Coronary artery (tissue), 2 donors: ENCODE results near the gene ASH1L.

ENCODE experiments used
- DNase-seq: peaks from one replicate; pipeline ENCODE4 v3.0.0-alpha.2; 2017; ENCODE audit warnings: low spot score
- H3K27ac ChIP-seq, 2 donors: fragments of 200-600 bp; sonication (generic); one replicate each; pipeline ENCODE4 v1.5.1; 2016 to 2019
- H3K4me3 ChIP-seq: fragments of 200-600 bp; sonication (generic); 2 replicates; pipeline ENCODE4 v1.5.1; 2016; ENCODE audit warnings: mild to moderate bottlenecking, moderate library complexity
- TF ChIP-seq, protein P1 (sequence below): fragments of 200-600 bp; sonication (generic); IDR thresholded peaks from one replicate; pipeline ENCODE4 v1.5.1; 2019; ENCODE audit warnings: antibody characterized with exemption

ASH1L gene

GRCh38 chr1:155479205-155479604 lies 83.4 kb downstream of the ASH1L start:
- Histone ChIP-seq H3K27ac (no peak overlapping the region), H3K4me3 (no peak overlapping the region)
- no peak for DNase-seq
- TF ChIP-seq, protein P1, sequence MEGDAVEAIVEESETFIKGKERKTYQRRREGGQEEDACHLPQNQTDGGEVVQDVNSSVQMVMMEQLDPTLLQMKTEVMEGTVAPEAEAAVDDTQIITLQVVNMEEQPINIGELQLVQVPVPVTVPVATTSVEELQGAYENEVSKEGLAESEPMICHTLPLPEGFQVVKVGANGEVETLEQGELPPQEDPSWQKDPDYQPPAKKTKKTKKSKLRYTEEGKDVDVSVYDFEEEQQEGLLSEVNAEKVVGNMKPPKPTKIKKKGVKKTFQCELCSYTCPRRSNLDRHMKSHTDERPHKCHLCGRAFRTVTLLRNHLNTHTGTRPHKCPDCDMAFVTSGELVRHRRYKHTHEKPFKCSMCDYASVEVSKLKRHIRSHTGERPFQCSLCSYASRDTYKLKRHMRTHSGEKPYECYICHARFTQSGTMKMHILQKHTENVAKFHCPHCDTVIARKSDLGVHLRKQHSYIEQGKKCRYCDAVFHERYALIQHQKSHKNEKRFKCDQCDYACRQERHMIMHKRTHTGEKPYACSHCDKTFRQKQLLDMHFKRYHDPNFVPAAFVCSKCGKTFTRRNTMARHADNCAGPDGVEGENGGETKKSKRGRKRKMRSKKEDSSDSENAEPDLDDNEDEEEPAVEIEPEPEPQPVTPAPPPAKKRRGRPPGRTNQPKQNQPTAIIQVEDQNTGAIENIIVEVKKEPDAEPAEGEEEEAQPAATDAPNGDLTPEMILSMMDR, result no peak

DNA sequence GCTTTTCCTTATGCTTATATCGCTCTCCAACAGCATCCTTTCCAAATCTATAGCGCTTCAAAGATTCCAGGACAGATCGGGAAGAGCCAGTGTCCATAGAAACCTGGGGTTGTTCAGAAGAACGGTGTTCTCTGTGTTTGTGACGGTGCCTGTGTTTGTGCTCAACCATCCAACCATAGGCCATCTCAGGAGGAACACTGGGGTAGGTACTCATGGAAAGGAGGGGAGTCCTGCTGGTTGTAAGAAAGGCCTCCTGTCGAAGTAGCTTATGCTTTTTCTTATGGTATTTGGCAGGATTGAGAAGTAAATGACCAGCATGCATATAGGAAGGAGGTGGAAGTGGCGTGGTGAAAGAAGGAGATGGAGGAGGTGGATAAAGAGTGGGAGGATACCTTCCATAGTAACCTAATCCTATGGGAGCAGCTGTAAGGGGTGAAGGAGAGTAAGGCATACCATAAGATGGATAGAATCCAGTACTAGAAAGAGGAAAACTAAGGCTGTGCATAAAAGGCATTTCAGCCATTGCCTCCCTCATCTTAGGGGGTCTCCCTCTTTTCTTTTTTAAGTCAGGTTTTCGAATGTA lies 84.2 kb downstream of the ASH1L start:
- Histone ChIP-seq H3K27ac (no peak overlapping the region), H3K4me3 (no peak overlapping the region)
- no peak for DNase-seq
- TF ChIP-seq, protein P1, result no peak

DNA sequence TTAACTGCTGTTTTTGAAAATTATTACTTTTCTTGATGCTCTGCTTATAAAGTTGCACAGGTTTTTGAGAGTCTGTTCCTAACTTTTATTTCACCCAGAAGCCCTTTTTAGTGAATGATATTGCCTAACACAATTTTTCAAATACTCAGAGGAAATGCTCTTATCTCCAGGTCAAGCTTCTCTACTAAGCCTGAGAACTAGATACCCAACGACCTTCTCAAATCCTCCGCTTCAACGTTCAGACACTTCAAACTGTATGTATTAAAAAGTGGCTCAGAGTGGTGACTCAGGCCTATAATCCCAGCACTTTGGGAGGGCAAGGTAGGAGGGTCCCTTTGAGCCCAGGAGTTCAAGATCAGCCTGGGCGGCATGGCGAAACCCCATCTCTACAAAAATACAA lies 88.5 kb downstream of the ASH1L start:
- no peak overlapping the region for H3K4me3 ChIP-seq
- H3K27ac ChIP-seq, result no peak overlapping the region
- no peak for DNase-seq
- TF ChIP-seq, protein P1, result no peak

DNA sequence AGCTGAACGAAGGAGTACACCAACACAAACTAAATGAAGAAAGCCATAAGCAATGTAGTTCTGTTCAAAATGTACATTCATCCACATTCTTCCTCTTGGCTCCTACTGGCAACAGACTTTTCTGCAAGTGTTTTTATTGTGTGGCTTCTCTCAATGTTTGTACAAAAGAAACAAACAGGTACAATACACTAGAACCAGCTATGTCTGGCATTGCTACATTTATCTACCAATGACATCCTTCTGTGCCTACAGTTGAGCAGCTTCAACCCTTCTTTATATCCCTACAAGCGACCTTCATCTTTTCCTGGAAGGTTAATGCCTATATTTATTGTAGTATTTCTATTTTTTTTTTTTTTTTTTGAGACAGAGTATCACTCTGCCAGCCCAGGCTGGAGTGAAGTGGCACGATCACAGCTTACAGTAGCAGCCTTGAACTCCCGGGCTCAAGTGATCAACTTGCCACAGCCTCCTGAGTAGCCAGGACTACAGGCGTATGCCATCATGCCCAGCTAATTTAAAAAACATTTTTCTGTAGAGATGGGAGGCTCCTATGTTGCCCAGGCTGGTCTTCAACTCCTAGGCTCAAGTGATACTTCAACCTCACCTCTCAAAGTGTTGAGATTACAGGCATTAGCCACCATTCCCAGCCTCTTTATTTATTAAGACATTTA lies 89.3 kb downstream of the ASH1L start:
- Histone ChIP-seq H3K27ac (no peak overlapping the region), H3K4me3 (no peak overlapping the region)
- DNase-seq, result no peak
- TF ChIP-seq, protein P1, result no peak

- TF ChIP-seq, protein P1, result no peak
- H3K4me3 ChIP-seq, result no peak overlapping the region
- H3K27ac ChIP-seq, result no peak overlapping the region
- no peak for DNase-seq
Measured at GRCh38 chr1:155472491-155473083, 90.0 kb downstream of the ASH1L start.

DNA sequence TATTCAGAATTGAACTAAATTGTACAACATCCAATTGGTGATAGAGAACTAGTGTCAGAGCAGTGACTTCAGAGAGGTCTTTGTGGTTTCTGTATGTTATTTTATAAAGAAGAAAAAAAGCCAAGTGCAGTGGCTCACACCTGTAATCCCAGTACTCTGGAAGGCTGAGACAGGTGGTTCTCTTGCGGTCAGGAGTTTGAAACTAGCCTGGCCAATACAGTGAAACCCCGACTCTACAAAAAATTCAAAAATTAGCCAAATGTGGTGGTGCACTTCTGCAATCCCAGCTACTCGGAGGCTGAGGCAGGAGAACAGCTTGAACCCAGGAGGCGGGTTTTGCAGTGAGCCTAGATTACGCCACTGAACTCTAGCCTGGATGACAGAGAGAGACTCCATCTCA lies 90.7 kb downstream of the ASH1L start:
- no peak overlapping the region for H3K4me3 ChIP-seq
- no peak overlapping the region for H3K27ac ChIP-seq

More for the DNA sequence above, 90.7 kb downstream of the ASH1L start:
- no peak for DNase-seq
- TF ChIP-seq, protein P1, result no peak
